CD4-positive, alpha-beta T cell treated with Interleukin-17A for 4 hours (primary cell): ENCODE measurements around the gene HIKESHI.
"Not testable (repeated sequence)": the region's sequence is repeated elsewhere in the genome, so short reads cannot be mapped to it uniquely, and the experiment has no call there.

Source experiments
- DNase-seq: peaks from one replicate; pipeline ENCODE4 v3.0.0-alpha.2; 2020; ENCODE audit warnings: mixed read lengths

HIKESHI gene

DNA sequence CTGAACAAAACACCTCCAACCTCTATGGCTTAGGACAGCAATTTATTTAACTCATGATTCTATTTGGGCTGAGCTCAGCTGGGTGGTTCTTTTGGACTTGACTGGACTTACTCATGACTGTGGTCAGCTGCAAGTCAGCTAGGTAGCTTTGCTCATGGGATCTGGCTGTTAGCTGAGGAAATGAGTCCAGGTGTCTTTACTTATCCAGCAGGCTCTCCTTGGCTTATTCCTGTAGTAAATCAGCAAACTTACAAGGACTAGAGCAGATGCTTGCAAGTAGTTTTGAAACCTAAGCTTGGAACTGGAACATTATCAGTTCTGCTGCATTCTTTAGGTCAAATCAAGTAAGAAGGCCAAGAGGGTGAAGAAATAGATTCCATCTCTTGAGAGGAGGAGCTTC is 8.0 kb upstream of the HIKESHI start:
- DNase-seq = no peak

DNA sequence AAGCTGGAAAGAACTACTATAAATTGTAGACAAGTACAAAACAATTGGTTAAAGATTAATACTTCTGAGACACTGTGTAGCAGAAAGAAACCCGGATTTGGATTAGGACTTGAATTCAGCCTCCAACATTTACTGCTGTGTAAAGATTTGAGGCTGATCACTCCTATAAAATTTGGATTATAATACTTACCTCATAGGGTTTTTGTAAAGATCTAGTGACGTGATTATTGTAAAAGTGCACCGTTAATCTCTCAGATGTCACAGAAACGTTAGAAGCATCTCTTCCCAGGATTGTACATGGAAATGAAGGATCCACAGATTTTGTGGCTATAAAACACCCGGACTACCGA is 323 bp upstream of the HIKESHI start:
- no peak for DNase-seq

DNA sequence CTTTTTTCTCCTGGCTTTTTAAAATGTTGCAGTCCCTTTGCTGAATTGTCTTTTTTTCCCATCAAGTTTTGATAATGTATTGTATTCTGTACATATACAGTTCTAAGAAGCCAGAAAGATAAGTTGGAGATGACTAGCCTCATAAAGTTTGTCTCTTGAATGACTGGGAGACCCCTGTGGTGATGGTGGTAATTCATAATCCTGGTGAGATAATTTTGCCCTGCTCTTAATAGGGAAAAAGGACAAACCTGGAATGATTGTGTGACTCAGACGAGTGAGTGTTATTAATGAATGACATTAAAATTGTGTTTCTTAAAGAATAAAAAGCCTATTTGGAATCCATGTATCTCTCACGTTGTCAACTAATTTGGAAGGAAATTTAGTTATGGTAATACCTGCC is 1.2 kb downstream of the HIKESHI start:
- no peak for DNase-seq

DNA sequence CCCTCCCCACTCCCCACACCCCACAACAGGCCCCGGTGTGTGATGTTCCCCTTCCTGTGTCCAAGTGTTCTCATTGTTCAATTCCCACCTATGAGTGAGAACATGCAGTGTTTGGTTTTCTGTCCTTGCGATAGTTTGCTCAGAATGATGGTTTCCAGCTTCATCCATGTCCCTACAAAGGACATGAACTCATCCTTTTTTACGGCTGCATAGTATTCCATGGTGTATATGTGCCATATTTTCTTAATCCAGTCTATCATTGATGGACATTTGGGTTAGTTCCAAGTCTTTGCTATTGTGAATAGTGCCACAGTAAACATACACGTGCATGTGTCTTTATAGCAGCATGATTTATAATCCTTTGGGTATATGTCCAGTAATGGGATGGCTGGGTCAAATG is 6.7 kb downstream of the HIKESHI start:
- DNase-seq = not testable (repeated sequence)

DNA sequence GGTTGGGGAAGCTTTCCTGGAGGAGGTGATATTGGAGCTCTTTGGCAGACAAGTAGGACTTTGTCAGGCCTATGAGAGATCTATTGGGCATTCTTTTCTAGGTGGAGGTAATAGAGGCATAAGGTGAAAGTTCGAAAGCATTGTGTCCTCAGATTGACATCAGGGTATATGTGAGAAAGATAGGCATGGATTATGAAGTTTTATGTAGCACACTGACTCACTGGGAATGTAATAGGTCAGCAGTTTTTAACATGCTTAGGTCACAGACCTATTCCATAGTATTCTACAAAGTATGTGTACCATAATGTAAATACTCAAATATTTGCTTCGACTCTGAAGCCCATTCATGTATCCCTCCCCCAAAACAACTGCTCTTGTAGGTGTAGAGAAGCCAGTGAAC is 11.8 kb downstream of the HIKESHI start:
- no peak for DNase-seq

DNA sequence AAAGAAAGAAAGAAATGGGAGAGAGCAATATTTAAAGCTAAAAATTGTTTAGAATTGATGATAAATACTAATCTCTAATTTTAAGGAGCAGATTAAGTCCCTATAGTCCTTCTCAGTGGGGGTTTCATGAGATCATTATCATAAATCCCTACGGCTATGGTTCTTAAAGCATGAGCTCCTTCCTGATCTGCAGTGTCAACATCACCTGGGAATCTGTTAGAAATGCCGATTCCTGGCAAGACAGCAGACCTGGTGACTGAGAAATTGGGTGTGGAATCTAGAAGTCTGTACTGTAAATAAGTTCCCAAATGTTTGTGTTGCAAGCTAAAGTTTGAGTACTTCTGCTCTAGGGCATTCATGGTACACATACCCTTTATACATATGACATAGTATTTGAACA is 12.6 kb downstream of the HIKESHI start:
- DNase-seq = no peak

DNA sequence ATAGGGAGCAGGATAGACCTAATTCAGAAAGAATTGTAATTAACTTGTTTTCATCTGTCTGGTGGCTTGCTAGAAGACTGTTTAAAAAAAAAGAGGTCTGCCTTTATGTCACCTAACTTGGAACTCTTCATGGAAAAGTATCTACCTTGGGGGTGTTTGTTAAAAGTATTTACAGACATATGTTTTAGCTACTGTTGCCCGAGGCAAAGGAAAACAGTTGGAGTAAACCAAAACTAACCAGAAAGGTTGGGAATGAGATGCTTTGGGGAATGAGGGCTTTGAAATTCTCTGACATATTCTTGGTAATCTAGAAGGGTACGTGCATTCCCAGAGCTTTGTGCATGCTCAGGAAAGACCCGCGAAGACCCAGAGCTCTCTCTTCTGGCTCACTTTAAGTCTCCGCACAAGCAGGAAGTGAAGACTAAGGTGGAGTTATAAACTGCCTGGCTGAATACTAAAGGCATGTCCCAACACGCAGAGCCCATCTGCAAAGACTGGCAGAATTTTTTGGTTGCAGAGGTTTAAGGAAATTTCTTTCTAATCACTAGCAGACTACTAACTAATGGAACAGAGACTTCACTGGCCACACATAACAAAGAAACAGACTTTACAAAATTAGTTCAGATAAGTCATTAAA is 33.2 kb downstream of the HIKESHI start:
- DNase-seq = no peak

DNA sequence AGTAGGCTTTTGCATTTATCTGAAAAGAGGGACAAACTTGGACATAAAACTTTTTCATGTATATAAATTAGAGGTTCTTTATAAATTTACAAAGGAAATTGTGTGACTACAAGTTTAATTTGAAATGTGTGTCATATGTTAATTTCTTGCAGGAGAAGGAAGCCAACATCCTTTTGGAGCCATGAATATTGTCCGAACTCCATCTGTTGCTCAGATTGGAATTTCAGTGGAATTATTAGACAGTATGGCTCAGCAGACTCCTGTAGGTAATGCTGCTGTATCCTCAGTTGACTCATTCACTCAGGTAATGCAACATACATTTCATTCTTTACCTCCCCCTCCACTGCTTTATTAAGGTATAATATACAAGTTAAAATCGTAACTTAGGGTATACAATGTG is 35.2 kb downstream of the HIKESHI start:
- DNase-seq = no peak

DNA sequence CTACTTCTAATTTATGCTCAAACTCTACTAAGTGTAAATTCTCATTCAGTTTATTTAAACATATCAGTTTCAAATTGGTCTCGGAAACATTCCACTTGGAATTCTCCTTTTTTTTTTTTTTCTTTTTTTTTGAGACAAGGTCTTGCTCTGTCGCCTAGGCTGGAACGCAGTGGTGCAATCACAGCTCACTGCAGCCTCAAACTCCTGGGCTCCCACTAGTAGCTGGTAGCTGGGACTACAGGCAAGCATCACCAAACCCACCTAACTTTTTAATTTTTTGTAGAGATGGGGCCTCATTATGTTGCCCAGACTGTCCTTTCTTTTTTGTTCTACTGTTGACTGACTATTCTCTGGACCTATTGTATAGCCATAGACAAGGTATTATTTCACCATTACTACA is 39.3 kb downstream of the HIKESHI start:
- DNase-seq = no peak

DNA sequence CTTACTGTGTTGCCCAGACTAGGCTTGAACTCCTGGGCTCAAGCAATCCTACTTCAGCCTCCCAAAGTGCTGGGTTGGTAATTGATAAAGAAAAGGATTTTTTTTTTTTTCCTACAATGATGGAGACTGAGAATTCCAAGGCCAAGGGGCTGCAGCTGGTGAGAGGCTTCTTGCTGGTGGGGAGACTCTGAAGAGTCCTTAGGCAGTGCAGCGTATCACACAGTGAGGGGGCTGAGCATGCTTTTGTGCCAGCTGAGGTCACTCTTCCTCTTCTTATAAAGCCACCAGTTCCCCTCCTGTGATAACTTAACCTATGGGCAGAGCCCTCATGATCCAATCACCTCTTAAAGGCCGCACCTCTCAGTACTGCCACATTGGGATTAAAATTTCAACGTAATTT is 44.5 kb downstream of the HIKESHI start:
- DNase-seq = no peak

DNA sequence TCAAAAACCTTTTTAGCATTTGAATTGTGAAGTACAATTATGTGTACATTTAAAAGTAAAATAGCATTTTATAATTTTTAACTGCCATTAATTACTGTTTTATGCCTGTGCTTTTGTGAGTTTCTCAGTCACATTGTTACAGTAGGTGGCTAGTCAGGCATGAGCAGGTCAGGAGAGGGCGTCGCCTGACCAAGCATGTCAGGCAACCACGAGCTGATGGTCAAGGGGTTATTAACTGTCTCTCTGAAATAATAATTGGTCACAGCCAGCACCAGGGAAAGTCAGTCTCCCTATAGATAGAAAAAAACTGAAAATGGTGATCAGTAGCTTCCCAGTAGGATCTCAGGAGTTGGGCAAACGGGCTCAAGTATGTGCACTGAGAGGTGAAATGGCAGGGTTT is 53.2 kb downstream of the HIKESHI start:
- DNase-seq = no peak

DNA sequence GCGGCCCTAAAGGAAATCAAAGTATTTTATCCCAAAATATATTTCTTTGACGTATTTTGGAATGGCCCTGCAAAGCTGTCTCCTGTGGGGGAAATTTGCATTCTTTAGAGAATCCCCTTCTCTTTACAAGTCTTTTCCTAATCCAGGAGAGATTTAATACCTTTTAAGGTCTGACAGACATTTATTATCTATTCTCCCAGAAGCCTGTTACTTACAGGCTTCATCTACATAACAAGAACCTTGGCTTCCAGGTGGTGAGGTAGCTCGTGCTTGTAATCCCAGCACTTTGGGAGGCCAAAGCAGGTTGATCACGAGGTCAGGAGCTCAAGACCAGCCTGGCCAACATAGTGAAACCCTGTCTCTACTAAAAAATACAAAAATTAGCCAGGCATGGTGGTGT is 55.4 kb downstream of the HIKESHI start:
- not testable (repeated sequence) for DNase-seq

DNA sequence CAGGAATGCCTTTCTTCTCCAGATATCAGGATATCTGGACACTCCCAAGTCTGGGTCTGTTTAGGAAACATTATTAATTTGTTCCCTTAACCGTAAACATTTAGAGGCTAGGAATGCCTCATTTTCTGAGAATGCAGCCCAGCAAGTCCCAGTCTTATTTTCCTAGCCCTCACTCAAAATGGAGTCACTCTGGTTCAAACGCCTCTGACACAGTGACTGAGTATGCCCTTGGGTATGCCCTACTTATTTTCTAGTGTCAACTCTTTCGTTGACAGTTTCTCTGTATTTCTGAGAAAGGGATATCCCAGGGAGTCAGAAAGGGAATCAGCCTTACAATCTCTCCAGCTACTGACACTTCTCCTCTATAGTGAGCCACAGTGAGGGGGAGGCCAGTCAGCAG is 56.7 kb downstream of the HIKESHI start:
- no peak for DNase-seq

DNA sequence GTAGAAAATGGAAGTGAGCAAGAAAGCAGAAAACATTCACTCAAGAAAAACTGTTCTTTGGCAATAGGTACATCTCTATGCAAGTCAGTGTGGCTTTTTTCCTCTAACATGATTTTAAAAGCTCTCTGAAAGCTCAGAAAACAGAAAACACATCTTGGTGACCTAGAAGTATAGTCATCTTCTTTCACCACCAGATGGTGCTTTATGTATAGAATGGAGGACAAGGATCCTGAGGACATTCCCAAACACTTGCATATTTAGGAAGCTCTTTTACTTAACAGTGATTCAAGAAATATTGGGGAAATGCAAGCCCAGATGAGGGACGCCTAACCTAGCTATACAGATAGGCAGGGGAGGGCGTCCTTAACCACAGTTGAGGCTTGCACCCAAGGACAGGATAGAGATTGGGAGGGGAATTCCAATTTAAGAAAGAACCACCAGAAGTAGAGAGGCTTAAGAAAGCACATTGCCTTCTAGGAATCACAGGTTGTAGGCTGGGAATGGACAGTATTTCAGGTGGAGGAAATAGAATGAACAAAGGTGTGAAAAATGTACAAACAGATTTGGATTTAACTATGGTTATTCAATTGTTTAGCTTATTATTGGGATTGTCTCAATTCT is 58.8 kb downstream of the HIKESHI start:
- DNase-seq = no peak

DNA sequence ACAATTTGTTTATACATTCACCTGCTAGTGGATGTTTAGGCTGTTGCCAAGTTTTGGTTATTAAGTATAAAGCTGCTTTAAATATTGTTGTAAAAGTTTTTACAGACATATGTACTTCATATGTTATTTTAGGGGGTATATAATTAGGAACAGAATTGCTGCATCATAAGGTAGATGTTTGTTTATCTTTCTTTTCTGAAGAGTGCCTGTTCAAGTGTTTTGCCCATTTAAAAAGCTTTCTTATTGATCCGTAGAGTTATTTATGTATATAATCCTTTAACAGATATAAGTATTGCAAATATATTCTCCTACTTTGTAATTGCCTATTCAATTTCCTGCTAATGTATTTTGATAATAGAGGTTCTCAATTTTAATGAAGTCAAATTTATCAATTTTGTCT is 61.4 kb downstream of the HIKESHI start:
- DNase-seq = no peak

DNA sequence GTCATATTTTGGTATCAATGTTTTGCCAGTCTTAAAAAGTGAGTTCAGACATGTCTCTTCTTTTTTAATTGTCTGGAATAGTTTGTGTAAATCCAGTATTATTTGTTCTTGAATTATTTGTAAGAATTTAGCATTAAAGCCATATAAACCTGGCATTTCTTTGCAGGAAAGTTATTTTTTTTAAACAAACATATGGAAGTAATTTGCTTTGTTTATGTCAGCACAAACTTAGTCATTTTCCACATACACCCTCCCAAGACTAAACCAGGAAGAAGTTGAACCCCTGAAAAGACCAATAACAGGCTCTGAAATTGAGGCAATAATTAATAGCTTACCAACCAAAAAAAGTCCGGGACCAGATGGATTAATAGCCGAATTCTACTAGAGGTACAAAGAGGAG is 63.5 kb downstream of the HIKESHI start:
- no peak for DNase-seq

DNA sequence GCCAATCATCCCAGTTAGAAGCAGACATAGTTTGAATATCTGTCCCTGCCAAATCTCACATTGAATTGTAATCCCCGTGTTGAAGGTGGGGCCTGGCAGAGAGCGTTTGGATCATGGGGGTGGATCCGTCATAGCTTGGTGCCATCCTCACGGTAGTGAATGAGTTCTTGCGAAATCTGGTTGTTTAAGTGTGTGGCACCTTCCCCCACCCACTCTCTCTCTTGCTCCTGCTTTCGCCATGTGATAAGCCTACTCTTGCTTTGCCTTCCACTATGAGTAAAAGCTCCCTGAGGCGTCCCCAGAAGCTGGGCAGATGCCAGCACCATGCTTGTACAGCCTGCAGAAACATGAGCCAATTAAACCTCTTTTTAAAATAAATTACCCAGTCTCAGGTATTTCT is 67.6 kb downstream of the HIKESHI start:
- no peak for DNase-seq

DNA sequence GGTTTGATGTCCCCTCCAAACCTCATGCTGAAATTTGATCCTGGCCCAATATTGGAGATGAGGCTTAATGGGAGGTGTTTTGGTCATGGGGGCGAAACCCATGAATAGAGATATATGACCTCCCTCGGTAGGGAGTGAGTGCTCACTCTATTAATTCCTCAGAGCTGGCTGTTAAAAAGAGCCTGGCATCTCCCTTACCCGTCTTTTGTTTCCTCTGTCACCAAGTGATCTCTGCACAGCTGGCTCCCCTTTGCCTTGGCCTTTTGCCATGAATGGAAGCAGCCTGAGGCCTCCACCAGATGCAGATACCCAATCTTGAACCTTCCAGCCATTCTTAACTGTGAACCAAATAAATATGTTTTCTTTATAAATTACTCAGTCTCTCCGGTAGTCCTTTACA is 68.1 kb downstream of the HIKESHI start:
- DNase-seq = no peak

DNA sequence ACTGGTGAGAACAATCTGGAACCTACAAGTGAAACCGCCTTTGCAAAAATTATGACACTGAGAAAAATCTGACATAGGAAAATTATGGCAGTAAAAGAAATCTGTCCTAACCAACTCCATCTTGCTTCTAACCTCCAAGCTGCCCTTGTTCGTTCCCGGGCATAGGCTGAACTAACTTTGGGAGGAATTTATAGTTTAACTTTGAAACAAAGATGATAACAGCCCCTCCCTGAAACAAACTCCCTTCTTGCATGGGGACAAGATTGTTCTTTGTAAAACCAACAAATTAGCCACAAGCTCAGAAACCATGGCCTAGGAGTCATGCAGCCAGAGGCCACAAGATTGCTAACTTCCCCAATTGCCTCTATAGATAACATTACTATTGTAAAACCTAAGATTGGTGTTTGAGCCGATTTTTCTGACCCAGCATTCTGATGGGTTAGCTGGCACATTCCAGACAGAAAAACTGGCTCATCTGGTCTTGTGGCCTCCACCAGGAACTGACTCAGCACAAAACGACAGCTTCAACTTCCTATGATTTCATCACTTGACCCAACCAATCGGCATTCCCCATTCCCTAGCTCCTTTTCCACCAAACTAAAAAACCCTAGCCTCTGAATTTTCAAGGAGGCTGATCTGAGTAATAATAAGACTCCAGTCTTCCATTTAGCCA is 69.0 kb downstream of the HIKESHI start:
- DNase-seq = no peak

DNA sequence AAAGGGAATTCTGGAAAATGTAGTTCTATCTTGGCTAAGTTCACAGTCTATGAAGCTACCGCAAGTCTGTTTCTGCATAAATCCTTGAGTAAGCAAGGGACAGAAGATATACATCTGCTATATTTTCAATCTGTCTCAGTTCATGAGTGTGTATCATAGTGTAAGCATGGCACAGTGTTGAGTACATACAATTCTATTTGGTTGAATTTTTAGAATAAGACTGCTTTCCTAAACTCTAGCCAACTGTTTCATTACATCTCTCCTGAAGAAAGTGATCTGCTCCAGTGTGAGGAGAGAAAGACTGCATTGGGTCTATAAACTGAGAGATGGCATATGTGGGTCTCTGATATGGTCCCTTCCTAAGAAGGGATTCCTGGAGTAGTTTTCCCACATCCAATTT is 70.0 kb downstream of the HIKESHI start:
- DNase-seq = no peak

DNA sequence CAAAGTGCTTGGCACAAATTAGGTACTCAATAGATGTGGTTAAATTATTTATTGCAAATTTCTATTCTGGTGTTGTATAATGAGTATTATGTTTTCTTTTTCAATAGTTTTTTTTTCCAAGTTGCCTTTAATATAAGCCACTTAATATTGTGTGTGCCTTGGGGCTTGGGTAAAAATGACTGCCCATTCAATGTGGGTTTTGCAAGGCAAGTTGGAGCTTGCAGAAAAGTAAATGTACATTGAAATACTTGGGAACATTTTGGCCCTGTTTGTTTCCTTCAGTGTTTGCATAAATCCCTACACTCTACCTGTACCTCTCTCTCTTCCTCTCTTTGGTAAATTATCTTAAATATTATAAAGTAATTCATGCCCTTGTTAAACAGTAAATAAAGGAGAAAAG is 70.5 kb downstream of the HIKESHI start:
- DNase-seq = no peak

DNA sequence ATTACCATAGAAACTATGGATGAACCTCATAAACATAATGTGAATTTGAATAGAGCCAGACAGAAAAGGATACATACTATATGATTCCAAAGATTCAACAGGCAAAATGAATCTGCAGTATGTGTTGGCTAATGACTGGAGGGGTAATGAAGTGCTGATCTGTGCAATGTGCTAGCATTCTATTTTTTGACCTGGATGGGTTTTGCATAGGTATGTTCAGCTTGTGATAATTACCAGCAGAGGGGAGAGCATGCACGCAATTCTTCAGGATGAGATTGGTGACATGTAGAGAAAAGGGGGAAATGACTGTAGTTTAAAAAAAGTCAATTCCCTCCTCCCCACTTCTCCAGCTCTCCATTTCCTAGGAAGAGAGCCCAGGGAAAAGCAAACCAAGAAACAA is 72.0 kb downstream of the HIKESHI start:
- DNase-seq = no peak

DNA sequence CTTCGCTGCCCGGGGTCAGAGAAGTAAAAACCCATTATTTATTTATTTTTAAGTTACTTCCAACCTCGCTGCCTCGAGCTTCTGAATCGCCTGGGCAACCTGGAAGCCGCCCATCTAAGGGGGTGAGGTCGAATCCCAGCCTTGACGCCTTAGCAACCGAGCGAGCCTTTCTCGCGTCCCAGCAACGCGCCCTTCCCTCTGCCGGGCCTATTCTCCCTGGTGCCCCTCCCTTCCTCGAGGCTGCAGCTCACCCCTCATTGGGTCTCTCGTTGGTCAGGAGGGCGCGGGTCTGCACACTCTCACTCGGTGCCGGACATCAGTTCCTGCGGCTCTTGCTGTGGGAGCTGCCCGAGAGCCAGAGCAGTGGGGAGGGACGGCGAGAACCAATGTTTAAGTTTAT is 72.5 kb downstream of the HIKESHI start, which contains the start of gene CCDC81:
TSS of gene CCDC81 (plus strand) at position 302 of the 400 bp plus-strand sequence. CDS start 277 bp downstream, outside the sequence.
- no peak for DNase-seq

DNA sequence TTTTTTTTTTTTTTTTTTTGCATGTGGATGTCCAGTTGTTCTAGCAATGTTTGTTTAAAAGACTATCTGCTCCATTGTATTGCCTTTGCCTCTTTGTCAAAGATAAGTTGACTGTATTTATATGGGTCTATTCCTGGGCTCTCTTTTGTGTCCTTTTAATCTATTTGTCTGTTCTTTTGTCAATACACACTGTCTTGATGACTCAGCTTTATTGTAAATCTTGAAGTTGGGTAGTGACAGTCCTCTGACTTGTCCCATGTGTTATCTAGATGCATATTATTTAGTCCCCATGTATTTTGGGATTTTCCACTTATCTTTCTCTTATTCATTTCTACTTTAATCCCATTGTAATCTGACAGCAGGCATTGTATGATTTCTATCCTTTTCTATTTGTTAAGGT is 75.9 kb downstream of the HIKESHI start:
- DNase-seq = no peak
